Subcutaneous adipose tissue (tissue), 4 donors: Measurements from ENCODE around the gene DNAJB7. TPM values are rescaled to one million over a fixed set of nuclear protein-coding genes. Genes with fewer than 3 reads are reported as not detected.

Experiments
- CTCF ChIP-seq: fragments of 450-650 bp; IDR thresholded peaks from one replicate; pipeline ENCODE4 v1.5.1; 2016; ENCODE audit warnings: low read depth, mild to moderate bottlenecking, control low read depth, antibody characterized with exemption, moderate library complexity
- small RNA-seq: library from RNA; depleted of rRNA; stranded (forward); fragments of <200 nt; gene quantifications from one replicate; pipeline ENCODE3, GENCODE V24; 2016
- total RNA-seq, 4 donors: library from RNA; depleted of rRNA; stranded (reverse); fragments of >200 nt; gene quantifications; one replicate each; pipeline ENCODE4 v1.1.0, GENCODE V29; 2016

Gene DNAJB7
- total RNA-seq, 4 donors from 2014 or later = not detected

- no peak for TF ChIP-seq CTCF
These were observed 43.6 kb downstream of the DNAJB7 start for GRCh38 chr22:40818192-40818746.

GRCh38 chr22:40817737-40818136 is 44.2 kb downstream of the DNAJB7 start:
- no peak for TF ChIP-seq CTCF

GRCh38 chr22:40813912-40814315 is 48.0 kb downstream of the DNAJB7 start:
- TF ChIP-seq CTCF = no peak

Small RNA genes lying within 50 kb of the gene (small RNA-seq; reads per million reads assigned to genes)
- not detected for gene MIR4766

Other genes with a start within 250 kb of the DNAJB7 start
- gene MRTFA, start 225.4 kb downstream of the DNAJB7 start, total RNA-seq = 10 to 100 TPM; 16.5 to 57.8 (median 48.9) TPM
- gene MCHR1, start 182.6 kb downstream of the DNAJB7 start, total RNA-seq = under 1 TPM in 2 of 4 donors, not detected in 2; 0.17 to 0.22 TPM
- gene SLC25A17, start 42.8 kb downstream of the DNAJB7 start, total RNA-seq = 10 to 100 TPM in 3 of 4 donors, 1 to 10 TPM in 1; 8.7 to 16.3 (median 13.8) TPM
- 100 to 1,000 TPM; 159 to 246 (median 210) TPM for gene ST13, start 5.5 kb downstream of the DNAJB7 start, total RNA-seq
- 10 to 100 TPM; 10.7 to 23.9 (median 13.0) TPM for gene XPNPEP3, start 5.0 kb downstream of the DNAJB7 start, total RNA-seq
- 10 to 100 TPM; 23.5 to 65.4 (median 40.4) TPM for gene RBX1, start 89.3 kb upstream of the DNAJB7 start, total RNA-seq
- gene EP300, start 230.5 kb upstream of the DNAJB7 start, total RNA-seq = 100 to 1,000 TPM in 1 of 4 donors, 10 to 100 TPM in 3; 76.9 to 106 (median 91.0) TPM